NOMO-1 (cell line): ENCODE data around the gene ZNF296.

Source experiments
- DNase-seq, 2 experiments: peaks; one replicate each; lab custom pipeline; 2025; ENCODE audit not compliant: unreplicated experiment in 2 of 2; lab: John Stamatoyannopoulos, UW

Gene ZNF296

GRCh38 chr19:45090034-45090433 lies 13.8 kb upstream of the ZNF296 start:
- DNase-seq, result no peak

GRCh38 chr19:45087531-45087930 lies 11.3 kb upstream of the ZNF296 start:
- no peak for DNase-seq

DNA sequence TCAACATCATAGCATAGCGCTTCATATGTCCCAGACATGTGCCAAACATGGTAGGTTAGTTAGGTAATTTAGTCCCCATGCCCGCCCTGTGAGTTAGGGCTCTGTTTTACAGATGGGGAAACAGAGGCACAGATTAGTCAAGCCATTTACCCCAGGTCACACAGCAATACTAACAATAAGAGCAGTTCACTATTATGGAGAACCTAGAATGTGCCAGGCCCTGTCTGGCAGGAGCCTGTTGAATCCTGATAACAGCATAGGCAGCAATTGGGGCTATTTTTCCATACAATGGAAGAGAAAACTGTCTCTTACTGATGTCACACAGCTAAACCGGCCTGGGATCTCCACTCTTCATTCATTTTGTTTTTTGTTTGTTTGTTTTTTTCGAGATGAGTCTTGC lies 10.2 kb upstream of the ZNF296 start:
- DNase-seq, result no peak

GRCh38 chr19:45082170-45082569 lies 5.9 kb upstream of the ZNF296 start:
- no peak for DNase-seq

GRCh38 chr19:45079911-45080370 lies 3.7 kb upstream of the ZNF296 start:
- DNase-seq, result no peak

DNA sequence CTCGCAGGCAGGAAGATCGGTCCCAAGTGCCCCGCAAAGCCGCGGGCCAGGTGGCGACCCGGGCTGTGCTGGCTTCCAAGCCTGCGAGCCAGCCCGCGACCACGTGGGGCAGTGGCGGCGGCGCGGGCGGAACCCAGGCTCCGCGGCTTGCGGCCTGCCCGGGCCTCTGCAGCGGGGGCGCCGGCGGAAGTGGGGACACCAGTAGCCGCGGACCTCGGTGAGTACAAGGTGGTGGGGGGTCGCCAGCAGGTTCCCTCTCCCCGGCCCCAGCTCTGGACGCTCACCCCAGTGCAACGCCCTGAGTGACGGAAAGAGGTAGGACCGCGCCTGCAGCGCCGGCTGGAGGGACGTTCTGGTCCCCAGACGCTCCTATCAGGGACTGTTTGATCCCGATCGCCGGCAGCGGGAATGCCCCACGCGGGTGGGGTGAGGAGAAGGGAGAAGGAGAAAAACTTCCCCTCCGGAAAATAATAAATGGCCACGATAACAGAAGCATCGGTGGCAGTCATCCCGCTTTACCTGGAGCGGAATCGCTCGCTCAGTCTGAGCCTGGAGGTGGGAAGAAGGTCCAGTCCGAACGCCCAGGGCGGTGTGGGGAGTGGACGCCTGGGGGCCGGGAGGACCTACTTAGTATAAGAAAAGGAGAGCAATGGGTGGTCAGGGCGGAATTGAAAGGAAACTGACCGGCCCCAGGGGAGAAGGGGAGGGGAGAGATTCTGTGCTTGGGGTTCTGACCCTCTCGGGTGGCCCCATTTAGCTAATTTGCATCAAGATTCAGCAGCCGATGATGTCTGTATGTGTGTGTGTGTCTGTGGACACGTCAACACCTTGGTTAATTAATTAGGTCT lies 3.0 kb upstream of the ZNF296 start, which contains the start of gene GEMIN7:
Gene GEMIN7 (plus strand): TSS at position 198 of the 848 bp plus-strand sequence. CDS start 10,855 bp downstream, outside the sequence.
- DNase-seq, result peak; percentile 59 to 80

GRCh38 chr19:45078390-45079062 lies 2.2 kb upstream of the ZNF296 start:
- DNase-seq, result no peak

GRCh38 chr19:45076851-45077730 lies 813 bp upstream of the ZNF296 start:
- DNase-seq, result no peak

- peak; percentile 96 to 97 for DNase-seq
Measured at GRCh38 chr19:45075301-45076028, 813 bp downstream of the ZNF296 start.

GRCh38 chr19:45074744-45075300 lies 1.5 kb downstream of the ZNF296 start:
- peak in 1 of 2 experiments; percentile 31 for DNase-seq

DNA sequence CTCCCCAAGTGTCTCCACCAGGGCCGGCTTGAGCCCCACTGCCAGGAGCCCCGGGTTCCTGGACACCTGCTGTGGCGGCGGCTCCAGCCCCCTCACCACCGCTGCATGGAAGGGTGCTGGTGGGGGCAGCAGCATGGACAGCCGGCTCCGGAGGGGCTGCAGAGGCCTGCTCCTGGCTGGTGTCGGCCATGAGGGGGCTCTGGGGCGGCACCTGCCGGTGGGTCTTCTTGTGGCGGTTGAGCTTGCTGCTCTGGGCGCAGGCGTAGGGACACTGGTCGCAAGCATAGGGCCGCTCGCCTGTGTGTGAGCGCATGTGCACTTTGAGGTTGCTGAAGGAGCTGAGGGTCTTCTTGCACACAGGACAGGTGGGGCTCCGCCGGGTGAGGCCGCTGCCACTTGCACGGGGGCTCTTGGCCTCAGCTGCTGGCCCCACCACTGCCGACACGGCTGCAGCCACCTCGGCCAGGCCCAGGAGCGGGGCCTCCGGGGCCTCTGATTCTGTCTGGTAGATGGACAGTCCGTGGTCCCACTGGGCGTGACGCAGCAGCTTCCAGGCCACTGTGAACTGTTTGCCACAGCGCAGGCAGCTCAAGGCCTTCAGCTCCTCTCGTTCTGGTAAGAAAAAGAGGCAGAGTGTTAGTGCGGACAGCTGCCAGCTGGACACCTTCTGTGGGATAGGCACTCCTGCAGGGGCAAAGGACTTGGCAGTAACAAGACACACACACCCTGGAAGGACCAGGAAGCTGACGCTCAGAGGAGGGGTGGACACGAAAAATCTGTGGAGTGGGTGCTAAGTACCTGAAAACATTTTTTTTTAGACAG lies 4.1 kb downstream of the ZNF296 start:
- no peak for DNase-seq

- DNase-seq, result no peak
Measured at GRCh38 chr19:45071545-45071938, 4.7 kb downstream of the ZNF296 start.

- no peak for DNase-seq
Measured at GRCh38 chr19:45070861-45071544, 5.3 kb downstream of the ZNF296 start.

GRCh38 chr19:45070214-45070613 lies 6.1 kb downstream of the ZNF296 start:
- no peak for DNase-seq

DNA sequence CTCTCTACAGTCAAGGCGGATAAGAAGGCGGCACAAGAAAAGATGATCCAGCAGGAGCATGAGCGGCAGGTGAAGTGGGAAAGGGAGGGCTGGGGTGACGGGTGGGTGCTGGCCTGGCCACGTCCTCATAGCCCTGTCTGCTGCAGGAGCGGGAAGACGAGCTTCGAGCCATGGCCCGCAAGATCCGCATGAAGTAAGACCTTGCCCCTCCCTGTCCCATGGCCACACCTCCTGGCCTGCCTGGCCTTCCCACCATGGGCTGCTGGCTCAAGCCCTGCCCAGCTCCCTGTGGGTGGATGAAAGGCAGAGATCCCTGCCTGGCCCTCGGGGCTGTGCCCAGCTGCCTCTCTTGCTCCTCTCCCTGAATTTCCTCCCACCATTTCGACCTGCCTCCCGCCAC lies 7.2 kb downstream of the ZNF296 start:
- DNase-seq, result no peak

DNA sequence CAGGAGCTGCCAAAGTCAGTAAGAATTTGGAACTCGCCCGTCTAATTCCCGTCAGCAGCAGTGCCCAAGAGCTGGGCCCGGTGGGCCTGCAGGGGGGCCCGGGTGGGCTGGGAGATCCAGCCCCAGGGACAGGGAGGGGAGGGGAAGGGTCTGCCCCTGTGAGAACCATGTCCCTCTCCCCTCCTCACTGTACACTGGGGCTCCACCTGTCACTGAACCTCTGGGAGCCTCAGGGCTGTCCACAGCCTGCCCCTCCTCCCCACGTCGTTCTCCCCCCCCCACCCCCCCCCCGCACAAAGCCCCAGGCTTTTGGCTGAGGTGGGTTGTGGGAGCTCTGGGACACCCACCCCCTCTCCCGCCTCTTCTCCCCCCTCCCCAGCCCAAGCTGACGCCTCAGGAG lies 8.2 kb downstream of the ZNF296 start:
- DNase-seq, result no peak

- no peak for DNase-seq
Measured at GRCh38 chr19:45066921-45067661, 9.2 kb downstream of the ZNF296 start.
